Lower lobe of right lung (tissue), 2 donors: ENCODE results near the gene APOBEC2. TPM values are rescaled to one million over a fixed set of nuclear protein-coding genes. Genes with fewer than 3 reads are reported as not detected.
"Not testable (repeated sequence)": the region's sequence is repeated elsewhere in the genome, so short reads cannot be mapped to it uniquely, and the experiment has no call there.

Experiments used
- ATAC-seq, 2 donors: fragments of 200-7000 bp; cut with Tn5 transposase; one replicate each; pipeline ENCODE4 v1.9.1; 2020 to 2022; ENCODE audit warnings: mild to moderate bottlenecking in 2 of 2, moderate library complexity in 2 of 2
- DNase-seq: peaks from one replicate; pipeline ENCODE4 v3.0.0-alpha.2; 2020
- H3K27ac ChIP-seq: fragments of 200-600 bp; one replicate; pipeline ENCODE4 v1.8.0; 2022
- H3K27me3 ChIP-seq: fragments of 200-600 bp; one replicate; pipeline ENCODE4 v1.8.0; 2022; ENCODE audit warnings: low read depth
- H3K36me3 ChIP-seq: fragments of 200-600 bp; one replicate; pipeline ENCODE4 v1.8.0; 2022; ENCODE audit warnings: mild to moderate bottlenecking
- H3K4me1 ChIP-seq: fragments of 200-600 bp; one replicate; pipeline ENCODE4 v1.8.0; 2022
- H3K4me3 ChIP-seq: fragments of 200-600 bp; one replicate; pipeline ENCODE4 v1.8.0; 2022; ENCODE audit warnings: mild to moderate bottlenecking
- H3K9me3 ChIP-seq: fragments of 200-600 bp; one replicate; pipeline ENCODE4 v1.8.0; 2022
- CTCF ChIP-seq: fragments of 200-600 bp; IDR thresholded peaks from one replicate; pipeline ENCODE4 v1.8.0; 2022; ENCODE audit warnings: antibody characterized with exemption, mild to moderate bottlenecking
- intact Hi-C: fragments of 100-400 bp; cut with DNase I; formaldehyde crosslinking; loops from one replicate; pipeline ENCODE4 v1.11.0; 2022
- total RNA-seq: library from RNA; stranded (reverse); fragmentation: NEBNext Ultra II Directional; extraction: Animal tissue kit (Norgen Biotek cat#: 25700); gene quantifications from one replicate; pipeline ENCODE4 v1.2.1, GENCODE V29; 2021
- donor health status: DM: no; HTN: yes; CAD: no; lungs with severe emphysema.

APOBEC2 gene
- total RNA-seq, 1 donor from 2014 or later, result 0.65 TPM

GRCh38 chr6:41013466-41014153 is 39.4 kb upstream of the APOBEC2 start:
- H3K27ac ChIP-seq, result no peak overlapping the region
- no peak for ATAC-seq
- intact Hi-C loops, result no loop called here
- no peak overlapping the region for H3K4me3 ChIP-seq
- no peaks in the 10 kb centered on the region for H3K9me3 ChIP-seq
- DNase-seq, result no peak
- no peaks in the 10 kb centered on the region for H3K36me3 ChIP-seq
- no peaks in the 10 kb centered on the region for H3K27me3 ChIP-seq
- TF ChIP-seq CTCF, result no peak
- H3K4me1 ChIP-seq, result no peaks in the 10 kb centered on the region

GRCh38 chr6:41014780-41015179 is 38.2 kb upstream of the APOBEC2 start:
- no peaks in the 10 kb centered on the region for H3K36me3 ChIP-seq
- H3K27ac ChIP-seq, result no peak overlapping the region
- no peaks in the 10 kb centered on the region for H3K4me1 ChIP-seq
- no peak for TF ChIP-seq CTCF
- intact Hi-C loops, result no loop called here
- ATAC-seq (no peak), DNase-seq (no peak)
- no peaks in the 10 kb centered on the region for H3K27me3 ChIP-seq
- H3K9me3 ChIP-seq, result no peaks in the 10 kb centered on the region
- no peak overlapping the region for H3K4me3 ChIP-seq

GRCh38 chr6:41015860-41016259 is 37.1 kb upstream of the APOBEC2 start:
- H3K27me3 ChIP-seq, ATAC-seq, H3K36me3 ChIP-seq, H3K27ac ChIP-seq, intact Hi-C loops, H3K9me3 ChIP-seq, H3K4me3 ChIP-seq, H3K4me1 ChIP-seq, DNase-seq: not testable (repeated sequence)

- ATAC-seq (no peak), DNase-seq (no peak)
- Histone ChIP-seq H3K27me3 (no peaks in the 10 kb centered on the region), H3K36me3 (no peaks in the 10 kb centered on the region), H3K9me3 (no peaks in the 10 kb centered on the region), H3K27ac (no peak overlapping the region), H3K4me1 (no peaks in the 10 kb centered on the region), H3K4me3 (no peak overlapping the region)
- intact Hi-C loops, result no loop called here
- no peak for TF ChIP-seq CTCF
These were observed 35.3 kb upstream of the APOBEC2 start for GRCh38 chr6:41017663-41018062.

- Histone ChIP-seq H3K27me3 (no peaks in the 10 kb centered on the region), H3K4me1 (no peaks in the 10 kb centered on the region), H3K27ac (no peak overlapping the region), H3K36me3 (no peaks in the 10 kb centered on the region), H3K9me3 (no peaks in the 10 kb centered on the region), H3K4me3 (no peak overlapping the region)
- no peak for TF ChIP-seq CTCF
- intact Hi-C loops, result no loop called here
- ATAC-seq (no peak), DNase-seq (no peak)
These were observed 31.2 kb upstream of the APOBEC2 start for GRCh38 chr6:41021832-41022231.

- DNase-seq, result no peak
- Histone ChIP-seq H3K4me1 (peaks cover 4% of the 10 kb centered on the region), H3K9me3 (no peaks in the 10 kb centered on the region), H3K27me3 (no peaks in the 10 kb centered on the region), H3K4me3 (no peak overlapping the region), H3K36me3 (no peaks in the 10 kb centered on the region), H3K27ac (no peak overlapping the region)
- no peak for ATAC-seq
- no peak for TF ChIP-seq CTCF
- intact Hi-C loops, result no loop called here
These were observed 30.7 kb upstream of the APOBEC2 start for GRCh38 chr6:41022294-41022693.
